K562 (cell line): ENCODE measurements around the gene CACNA2D3. TPM values are rescaled to one million over a fixed set of nuclear protein-coding genes. Genes with fewer than 3 reads are reported as not detected.

ENCODE experiments used
- ATAC-seq: fragments of 200-7000 bp; cut with Tn5 transposase; 3 replicates; pipeline ENCODE4 v1.9.1; 2020; ENCODE audit warnings: moderate library complexity
- BruUV-seq: library from RNA; stranded (reverse); fragments of 400-500 nt; replicated peaks from 2 replicates; lab custom pipeline; 2021; lab: Mats Ljungman, UMichigan
- CTCF ChIA-PET: fragments of 300-600 bp; formaldehyde crosslinking; extraction: SDS; loops from one replicate; lab custom pipeline; 2021; ENCODE audit warnings: low intra/inter-chr PET ratio; lab: Yijun Ruan, JAX
- POLR2A ChIA-PET: fragments of 300-600, 350-650 bp; sonication (Branson Sonifier 250); formaldehyde crosslinking; extraction: SDS; loops from one replicate; lab custom pipeline; 2021; ENCODE audit warnings: antibody characterized with exemption, inconsistent platforms; lab: Yijun Ruan, JAX
- DNase-seq, 4 experiments: peaks; one replicate each; pipeline versions ENCODE4 v3.0.0 to v3.0.0-alpha.2; 2011 to 2018; ENCODE audit warnings: low spot score in 3 of 4, mixed read lengths in 3 of 4; ENCODE audit errors: extremely low read depth in 1 of 4
- FAIRE-seq: peaks from 2 replicates; lab custom pipeline; 2011; peaks lifted over from hg19 to GRCh38; lab: Jason Lieb, UNC
- H2AFZ ChIP-seq: 2 replicates; pipeline ENCODE4 v1.6.0; 2011; ENCODE audit warnings: low read depth, low read length, control low read depth, inconsistent platforms
- H3K27ac ChIP-seq: fragments of 200-600 bp; 3 replicates; pipeline ENCODE4 v1.8.0; 2011; ENCODE audit warnings: low read depth, mild to moderate bottlenecking, control low read depth, inconsistent platforms, low read length, moderate library complexity, mixed read lengths; ENCODE audit errors: extremely low read depth
- H3K27me3 ChIP-seq, 2 experiments: fragments of 300-600 bp in 1 of 2; 2 replicates in 1 of 2; 3 replicates in 1 of 2; pipeline versions ENCODE4 v1.6.0 to v1.8.0; 2011; ENCODE audit warnings: inconsistent platforms in 2 of 2, low read length in 2 of 2, mild to moderate bottlenecking in 1 of 2, mixed read lengths in 1 of 2, moderate library complexity in 1 of 2; ENCODE audit not compliant: control insufficient read depth in 2 of 2, insufficient read depth in 2 of 2
- H3K36me3 ChIP-seq: fragments of 300-600 bp; 3 replicates; pipeline ENCODE4 v1.8.0; 2011; ENCODE audit warnings: mild to moderate bottlenecking, low read length, inconsistent platforms; ENCODE audit not compliant: control insufficient read depth, insufficient read depth
- H3K4me1 ChIP-seq, 2 experiments: fragments of 200-600 bp in 1 of 2; replicated peaks in 1 of 2; 2 replicates in 1 of 2; 3 replicates in 1 of 2; pipeline versions ENCODE4 v1.5.1 to v1.8.0; 2011; ENCODE audit warnings: inconsistent platforms in 2 of 2, low read length in 2 of 2, mild to moderate bottlenecking in 1 of 2, mixed read lengths in 1 of 2, moderate library complexity in 1 of 2; ENCODE audit not compliant: control insufficient read depth in 2 of 2, insufficient read depth in 2 of 2
- H3K4me2 ChIP-seq: 2 replicates; pipeline ENCODE4 v1.6.1; 2011; ENCODE audit warnings: low read length, control low read depth, inconsistent platforms, mixed read lengths; ENCODE audit not compliant: insufficient read depth
- H3K4me3 ChIP-seq: fragments of 200-600 bp; sonication (generic), shearing (Covaris generic); 2 replicates; pipeline ENCODE4 v1.5.1; 2016; ENCODE audit warnings: control low read depth, inconsistent platforms
- H3K79me2 ChIP-seq: fragments of 200-600 bp; 3 replicates; pipeline ENCODE4 v1.8.0; 2011; ENCODE audit warnings: low read length, inconsistent platforms; ENCODE audit not compliant: control insufficient read depth, insufficient read depth
- H3K9ac ChIP-seq, 2 experiments: 2 replicates each; pipeline versions ENCODE4 v1.6.0 to v1.6.1; 2011; ENCODE audit warnings: low read depth in 2 of 2, low read length in 2 of 2, control low read depth in 1 of 2, inconsistent platforms in 1 of 2, mild to moderate bottlenecking in 1 of 2, mixed read lengths in 1 of 2; ENCODE audit not compliant: insufficient read depth in 1 of 2
- H3K9me1 ChIP-seq: one replicate; pipeline ENCODE4 v1.6.0; 2011; ENCODE audit warnings: inconsistent platforms, mild to moderate bottlenecking, low read length, moderate library complexity; ENCODE audit not compliant: control insufficient read depth, insufficient read depth
- H3K9me3 ChIP-seq: replicated peaks from 2 replicates; pipeline ENCODE4 v1.5.1; 2011; ENCODE audit warnings: low read depth, low read length, inconsistent platforms; ENCODE audit not compliant: control insufficient read depth, insufficient read depth
- H4K20me1 ChIP-seq: replicated peaks from 2 replicates; pipeline ENCODE4 v1.6.1; 2011; ENCODE audit warnings: low read length, inconsistent platforms, mixed read lengths; ENCODE audit not compliant: control insufficient read depth, insufficient read depth
- CHD2 ChIP-seq: IDR thresholded peaks from 2 replicates; pipeline ENCODE4 v1.6.1; 2011; ENCODE audit warnings: low read depth, low read length
- CREB5 ChIP-seq: fragments of 250-450 bp; sonication (Bioruptor Pico); IDR thresholded peaks from 2 replicates; pipeline ENCODE4 v1.5.0; 2020; ENCODE audit warnings: mild to moderate bottlenecking
- DPF2 ChIP-seq: fragments of 450-650 bp; IDR thresholded peaks from 2 replicates; pipeline ENCODE4 v1.6.1; 2016
- HBP1 ChIP-seq: fragments of 450-650 bp; formaldehyde crosslinking; IDR thresholded peaks from 2 replicates; pipeline ENCODE4 v1.4.0; 2022; ENCODE audit warnings: missing genetic modification characterization
- NFE2 ChIP-seq: IDR thresholded peaks from 2 replicates; pipeline ENCODE4 v1.6.1; 2014; ENCODE audit warnings: antibody characterized with exemption, low read depth
- NUFIP1 ChIP-seq: fragments of 450-650 bp; IDR thresholded peaks from 2 replicates; pipeline ENCODE4 v1.6.1; 2018; ENCODE audit not compliant: partially characterized antibody
- RBM17 ChIP-seq: fragments of 200-400 bp; formaldehyde crosslinking; IDR thresholded peaks from 2 replicates; pipeline ENCODE4 v1.6.1; 2017; ENCODE audit warnings: low read depth, mild to moderate bottlenecking, low read length, borderline replicate concordance
- TOE1 ChIP-seq, 2 experiments: fragments of 450-650 bp in 1 of 2; sonication (generic) in 1 of 2; formaldehyde crosslinking in 1 of 2; IDR thresholded peaks; 2 replicates each; pipeline versions ENCODE4 v1.7.1 to v1.8.0; 2016 to 2022; ENCODE audit warnings: borderline replicate concordance in 2 of 2, mild to moderate bottlenecking in 2 of 2, antibody characterized with exemption in 1 of 2, inconsistent platforms in 1 of 2, low read depth in 1 of 2, missing genetic modification reagents in 1 of 2, moderate library complexity in 1 of 2
- XRCC4 ChIP-seq: IDR thresholded peaks from one replicate; pipeline ENCODE4 v1.6.1; 2011; ENCODE audit not compliant: insufficient read depth, insufficient read length; ENCODE audit errors: extremely low read depth
- ZNF146 ChIP-seq: IDR thresholded peaks from one replicate; pipeline ENCODE4 v1.6.1; 2018; ENCODE audit warnings: missing compliant biosample characterization; ENCODE audit not compliant: unreplicated experiment
- ZNF280A ChIP-seq: fragments of 450-650 bp; IDR thresholded peaks from 2 replicates; pipeline ENCODE4 v1.6.1; 2018; ENCODE audit warnings: mild to moderate bottlenecking, low read depth; ENCODE audit not compliant: partially characterized antibody
- WGBS: fragments of 100-300 bp; shearing (Covaris generic); methylation state at CpG from one replicate; pipeline ENCODE4 v1.1.6; 2016; ENCODE audit warnings: low coverage, mixed read lengths; ENCODE audit not compliant: insufficient coverage; ENCODE audit errors: missing lambda C conversion rate; 5-methylcytosine and 5-hydroxymethylcytosine counted together
- in situ Hi-C: fragments of 300-500 bp; cut with MboI; formaldehyde crosslinking; loops from 4 replicates; pipeline ENCODE4 v1.15.0; 2018; ENCODE audit warnings: inconsistent platforms, mixed read lengths
- intact Hi-C: fragments of 100-400 bp; cut with micrococcal nuclease; formaldehyde crosslinking; loops from 2 replicates; pipeline ENCODE4 v1.14.2; 2022
- polyA plus RNA-seq, 8 experiments: library from polyadenylated mRNA; depleted of rRNA in 4 of 8; stranded (reverse) in 5 of 8; unstranded in 3 of 8; fragments of >200 nt; fragmentation: Nextera tagmentation in 2 of 8; fragmentation: Illumina TruSeq in 1 of 8; extraction: Ambion mirVana in 2 of 8; extraction: Trizol in 1 of 8; gene quantifications; 2 replicates each; pipeline versions ENCODE4 v1.2.1 to v1.2.3, GENCODE V29; 2011 to 2014; ENCODE audit warnings: inconsistent platforms in 1 of 8, missing spikeins in 1 of 8
- total RNA-seq, 7 experiments: library from RNA; depleted of rRNA in 6 of 7; stranded (reverse); fragments of >200 nt in 6 of 7; fragmentation: Illumina TruSeq in 2 of 7; extraction: Trizol in 2 of 7; gene quantifications; 2 replicates each; pipeline versions ENCODE4 v1.2.1 to v1.2.3, GENCODE V29; 2011 to 2021; ENCODE audit warnings: low replicate concordance in 1 of 7

Gene CACNA2D3
- total and polyA plus RNA-seq, 9 of the 15 experiments (the other 6 are each of a cell fraction or from before 2014, with no cell fraction given) = 0.01 TPM; not detected in 8

GRCh38 chr3:54127499-54128056 lies 5.2 kb downstream of the CACNA2D3 start:
- intact Hi-C loops (no loop called here), in situ Hi-C loops (no loop called here)
- ChIA-PET CTCF (no interaction called here), POLR2A (no interaction called here)
- TF ChIP-seq NUFIP1 = no peak
- TF ChIP-seq ZNF280A = no peak
- no peak for TF ChIP-seq ZNF146 (CRISPR knock-in tag)
- TF ChIP-seq HBP1 (CRISPR knock-in tag) = no peak
- TF ChIP-seq NFE2 = no peak
- no peak for TF ChIP-seq CHD2
- TF ChIP-seq TOE1 (IDR thresholded peaks at IDR 0.05; ENCODE audit: borderline replicate concordance) = no peak
- TF ChIP-seq TOE1 (CRISPR knock-in tag; IDR thresholded peaks at IDR 0.05; ENCODE audit: borderline replicate concordance, low read depth) = no peak
- no peak for TF ChIP-seq DPF2
- TF ChIP-seq RBM17 = no peak
- no peak for TF ChIP-seq XRCC4
- TF ChIP-seq CREB5 (CRISPR knock-in tag) = no peak
- ATAC-seq = no peak
- Histone ChIP-seq H3K4me2 (no peak overlapping the region), H3K9me3 (no peaks in the 10 kb centered on the region), H3K9me1 (no peaks in the 10 kb centered on the region), H3K4me1 (no peaks in the 10 kb centered on the region; a peak in 1 of 5 replicates), H3K27me3 (peaks cover 0 to 5% of the 10 kb centered on the region in 2 experiments; a peak in 1 of 5 replicates), H3K9ac (no peak overlapping the region), H4K20me1 (no peaks in the 10 kb centered on the region), H3K27ac (no peak overlapping the region), H3K4me3 (no peak overlapping the region), H2AFZ (no peak overlapping the region), H3K79me2 (no peaks in the 10 kb centered on the region), H3K36me3 (no peaks in the 10 kb centered on the region)
- no TSS peak for BruUV-seq
- FAIRE-seq = no peak
- no peak for DNase-seq
- WGBS = 0% methylated on average over 6 of the region's 6 CpGs
